Measurements from ENCODE around the gene TNF.

TNF gene

DNA sequence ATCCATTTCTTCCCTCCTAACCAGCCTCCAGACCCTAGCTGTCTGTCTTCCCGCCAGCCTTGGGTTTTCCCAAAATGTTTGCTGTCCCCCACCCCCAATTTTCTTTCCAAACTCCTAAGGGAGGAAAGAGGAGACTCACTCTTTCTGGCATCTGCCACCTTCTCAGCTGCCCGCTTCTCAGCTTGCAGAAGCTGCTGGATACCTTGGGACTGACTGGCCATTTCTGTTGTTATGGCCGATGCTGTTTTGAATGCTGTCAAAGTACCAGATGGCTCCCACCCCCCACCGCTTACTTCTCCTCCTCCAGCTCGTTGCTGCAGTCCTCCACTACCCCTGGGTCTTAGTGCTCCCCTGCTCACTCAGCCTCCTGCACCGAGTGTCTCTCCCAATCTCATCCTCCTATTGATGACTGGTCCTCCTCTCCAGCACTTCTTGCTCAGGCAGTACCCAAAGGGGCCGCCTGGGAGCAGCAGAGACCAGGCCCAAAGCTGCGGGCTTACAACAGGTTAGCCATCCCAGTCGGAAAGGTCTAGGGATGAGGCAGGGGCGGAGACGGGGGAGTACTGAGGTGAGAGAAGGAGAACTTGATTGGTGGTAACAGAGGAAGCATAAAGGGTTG is 28.9 kb upstream of the TNF start, which contains the start of gene ATP6V1G2 (continued):
- TF ChIP-seq HOXC10 (CRISPR knock-in tag; IDR thresholded peaks at IDR 0.05): no peak
- TF ChIP-seq, protein P1, sequence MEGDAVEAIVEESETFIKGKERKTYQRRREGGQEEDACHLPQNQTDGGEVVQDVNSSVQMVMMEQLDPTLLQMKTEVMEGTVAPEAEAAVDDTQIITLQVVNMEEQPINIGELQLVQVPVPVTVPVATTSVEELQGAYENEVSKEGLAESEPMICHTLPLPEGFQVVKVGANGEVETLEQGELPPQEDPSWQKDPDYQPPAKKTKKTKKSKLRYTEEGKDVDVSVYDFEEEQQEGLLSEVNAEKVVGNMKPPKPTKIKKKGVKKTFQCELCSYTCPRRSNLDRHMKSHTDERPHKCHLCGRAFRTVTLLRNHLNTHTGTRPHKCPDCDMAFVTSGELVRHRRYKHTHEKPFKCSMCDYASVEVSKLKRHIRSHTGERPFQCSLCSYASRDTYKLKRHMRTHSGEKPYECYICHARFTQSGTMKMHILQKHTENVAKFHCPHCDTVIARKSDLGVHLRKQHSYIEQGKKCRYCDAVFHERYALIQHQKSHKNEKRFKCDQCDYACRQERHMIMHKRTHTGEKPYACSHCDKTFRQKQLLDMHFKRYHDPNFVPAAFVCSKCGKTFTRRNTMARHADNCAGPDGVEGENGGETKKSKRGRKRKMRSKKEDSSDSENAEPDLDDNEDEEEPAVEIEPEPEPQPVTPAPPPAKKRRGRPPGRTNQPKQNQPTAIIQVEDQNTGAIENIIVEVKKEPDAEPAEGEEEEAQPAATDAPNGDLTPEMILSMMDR (tag by site-specific recombination; IDR thresholded peaks at IDR 0.05): peak; percentile 87

DNA sequence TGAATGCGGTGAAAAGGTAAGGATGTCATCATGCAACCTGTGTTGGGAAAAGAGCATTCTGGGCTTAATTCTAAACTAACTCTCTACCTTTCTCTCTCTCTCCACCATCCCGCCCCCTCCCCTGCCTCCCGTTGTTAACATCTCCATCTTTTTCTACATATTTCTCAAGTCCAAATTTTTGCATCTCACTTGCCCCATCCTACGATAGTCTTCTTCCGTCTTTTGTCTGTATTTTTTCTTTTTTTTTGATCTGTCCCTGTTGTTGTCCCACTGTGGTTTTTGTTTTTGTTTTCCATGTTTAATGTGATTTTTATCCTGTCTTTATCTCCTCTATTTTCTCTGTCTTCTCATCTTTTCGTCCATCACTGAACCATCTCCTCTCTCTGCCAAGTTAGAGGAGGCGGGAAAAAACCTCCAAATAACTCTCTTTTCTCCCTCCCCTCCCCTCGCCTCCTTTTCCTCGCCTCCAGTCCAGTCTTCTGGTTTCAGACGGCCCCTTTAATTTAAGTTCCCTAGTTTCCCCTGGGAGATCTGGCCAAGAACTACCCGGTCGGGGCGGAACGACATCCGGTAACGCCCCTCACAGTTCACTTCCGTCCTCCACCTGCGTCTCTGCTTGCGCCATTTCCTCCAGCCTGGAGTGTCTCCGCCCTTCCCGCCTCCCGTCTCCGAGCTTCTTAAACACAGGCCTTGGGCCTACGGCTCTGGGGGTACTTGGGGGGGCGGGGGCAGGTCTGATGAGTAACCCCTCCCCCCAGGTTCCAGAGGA is 28.2 kb upstream of the TNF start, which contains the start of gene NFKBIL1:
NFKBIL1 (plus strand) TSS at position 651 of the 769 bp plus-strand sequence; CDS start at position 738, 87 bp downstream.
- Histone ChIP-seq H3K4me1 (ENCODE audit: control insufficient read depth, insufficient read depth, low read length) (peaks cover 2% of the 10 kb centered on the region; the same call in 1 of the 2 replicates), H3K9me3 (ENCODE audit: control insufficient read depth, insufficient read depth, low read depth, low read length) (no peaks in the 10 kb centered on the region), H3K36me3 (ENCODE audit: control insufficient read depth in 2 of 2, insufficient read depth in 1 of 2, low read length in 2 of 2) (peaks cover 20 to 38% of the 10 kb centered on the region in 2 experiments; a peak in 2 of 3 replicates), H3K27ac (ENCODE audit: extremely low read depth, low read depth, low read length) (peak within 1 kb of the TSS; percentile 50), H3K4me3 (ENCODE audit: low read depth, low read length) (peak within 1 kb of the TSS; percentile 47)
- CTCF ChIA-PET: interaction anchor here (0.5 to 13.9 kb wide), 22 partner anchors 15 to 696 kb away, joined by 3 to 431 read pairs (median 5); partner anchors contain the start of genes APOM, LST1, LTB and MICB
- POLR2A ChIA-PET: interaction anchor here (0.6 to 3.1 kb wide), 27 partner anchors 9 to 316 kb away, joined by 3 to 20 read pairs (median 4); partner anchors contain the start of genes BAG6, C6orf47, GPANK1 and HSPA1B
- TF ChIP-seq KLF10 (tag by site-specific recombination; IDR thresholded peaks at IDR 0.05) (peak; percentile 92), WT1 (tag by site-specific recombination; IDR thresholded peaks at IDR 0.05) (peak; percentile 78), KLF9 (tag by site-specific recombination; IDR thresholded peaks at IDR 0.05; ENCODE audit: low read depth) (peak; percentile 81), ZNF555 (tag by site-specific recombination; conservative IDR thresholded peaks at IDR 0.05) (no peak), ZNF169 (tag by site-specific recombination; IDR thresholded peaks at IDR 0.05) (no peak), ZNF311 (tag by site-specific recombination; IDR thresholded peaks at IDR 0.05; ENCODE audit: borderline replicate concordance) (no peak), ZNF211 (tag by site-specific recombination; IDR thresholded peaks at IDR 0.05; ENCODE audit: low read depth) (no peak; the same call in 1 of the 2 replicates), ZNF248 (tag by site-specific recombination; IDR thresholded peaks at IDR 0.05) (no peak), ZNF510 (tag by site-specific recombination; IDR thresholded peaks at IDR 0.05; ENCODE audit: insufficient replicate concordance) (no peak), ZBTB21 (tag by site-specific recombination; IDR thresholded peaks at IDR 0.05) (peak; percentile 86), MEIS1 (CRISPR knock-in tag; IDR thresholded peaks at IDR 0.05; ENCODE audit: borderline replicate concordance) (no peak), ZNF404 (tag by site-specific recombination; IDR thresholded peaks at IDR 0.05) (no peak), IKZF3 (tag by site-specific recombination; IDR thresholded peaks at IDR 0.05) (peak; percentile 77), GLIS1 (tag by site-specific recombination; IDR thresholded peaks at IDR 0.05) (peak; percentile 65; the same call in 1 of the 2 replicates), ZNF138 (tag by site-specific recombination; IDR thresholded peaks at IDR 0.05; ENCODE audit: borderline replicate concordance) (no peak)
- TF ChIP-seq, protein P2, sequence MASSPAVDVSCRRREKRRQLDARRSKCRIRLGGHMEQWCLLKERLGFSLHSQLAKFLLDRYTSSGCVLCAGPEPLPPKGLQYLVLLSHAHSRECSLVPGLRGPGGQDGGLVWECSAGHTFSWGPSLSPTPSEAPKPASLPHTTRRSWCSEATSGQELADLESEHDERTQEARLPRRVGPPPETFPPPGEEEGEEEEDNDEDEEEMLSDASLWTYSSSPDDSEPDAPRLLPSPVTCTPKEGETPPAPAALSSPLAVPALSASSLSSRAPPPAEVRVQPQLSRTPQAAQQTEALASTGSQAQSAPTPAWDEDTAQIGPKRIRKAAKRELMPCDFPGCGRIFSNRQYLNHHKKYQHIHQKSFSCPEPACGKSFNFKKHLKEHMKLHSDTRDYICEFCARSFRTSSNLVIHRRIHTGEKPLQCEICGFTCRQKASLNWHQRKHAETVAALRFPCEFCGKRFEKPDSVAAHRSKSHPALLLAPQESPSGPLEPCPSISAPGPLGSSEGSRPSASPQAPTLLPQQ (tag by site-specific recombination; IDR thresholded peaks at IDR 0.05): peak; percentile 93
- TF ChIP-seq, protein P3, sequence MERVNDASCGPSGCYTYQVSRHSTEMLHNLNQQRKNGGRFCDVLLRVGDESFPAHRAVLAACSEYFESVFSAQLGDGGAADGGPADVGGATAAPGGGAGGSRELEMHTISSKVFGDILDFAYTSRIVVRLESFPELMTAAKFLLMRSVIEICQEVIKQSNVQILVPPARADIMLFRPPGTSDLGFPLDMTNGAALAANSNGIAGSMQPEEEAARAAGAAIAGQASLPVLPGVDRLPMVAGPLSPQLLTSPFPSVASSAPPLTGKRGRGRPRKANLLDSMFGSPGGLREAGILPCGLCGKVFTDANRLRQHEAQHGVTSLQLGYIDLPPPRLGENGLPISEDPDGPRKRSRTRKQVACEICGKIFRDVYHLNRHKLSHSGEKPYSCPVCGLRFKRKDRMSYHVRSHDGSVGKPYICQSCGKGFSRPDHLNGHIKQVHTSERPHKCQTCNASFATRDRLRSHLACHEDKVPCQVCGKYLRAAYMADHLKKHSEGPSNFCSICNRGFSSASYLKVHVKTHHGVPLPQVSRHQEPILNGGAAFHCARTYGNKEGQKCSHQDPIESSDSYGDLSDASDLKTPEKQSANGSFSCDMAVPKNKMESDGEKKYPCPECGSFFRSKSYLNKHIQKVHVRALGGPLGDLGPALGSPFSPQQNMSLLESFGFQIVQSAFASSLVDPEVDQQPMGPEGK (tag by site-specific recombination; IDR thresholded peaks at IDR 0.05): peak; percentile 97
- TF ChIP-seq, protein P4, sequence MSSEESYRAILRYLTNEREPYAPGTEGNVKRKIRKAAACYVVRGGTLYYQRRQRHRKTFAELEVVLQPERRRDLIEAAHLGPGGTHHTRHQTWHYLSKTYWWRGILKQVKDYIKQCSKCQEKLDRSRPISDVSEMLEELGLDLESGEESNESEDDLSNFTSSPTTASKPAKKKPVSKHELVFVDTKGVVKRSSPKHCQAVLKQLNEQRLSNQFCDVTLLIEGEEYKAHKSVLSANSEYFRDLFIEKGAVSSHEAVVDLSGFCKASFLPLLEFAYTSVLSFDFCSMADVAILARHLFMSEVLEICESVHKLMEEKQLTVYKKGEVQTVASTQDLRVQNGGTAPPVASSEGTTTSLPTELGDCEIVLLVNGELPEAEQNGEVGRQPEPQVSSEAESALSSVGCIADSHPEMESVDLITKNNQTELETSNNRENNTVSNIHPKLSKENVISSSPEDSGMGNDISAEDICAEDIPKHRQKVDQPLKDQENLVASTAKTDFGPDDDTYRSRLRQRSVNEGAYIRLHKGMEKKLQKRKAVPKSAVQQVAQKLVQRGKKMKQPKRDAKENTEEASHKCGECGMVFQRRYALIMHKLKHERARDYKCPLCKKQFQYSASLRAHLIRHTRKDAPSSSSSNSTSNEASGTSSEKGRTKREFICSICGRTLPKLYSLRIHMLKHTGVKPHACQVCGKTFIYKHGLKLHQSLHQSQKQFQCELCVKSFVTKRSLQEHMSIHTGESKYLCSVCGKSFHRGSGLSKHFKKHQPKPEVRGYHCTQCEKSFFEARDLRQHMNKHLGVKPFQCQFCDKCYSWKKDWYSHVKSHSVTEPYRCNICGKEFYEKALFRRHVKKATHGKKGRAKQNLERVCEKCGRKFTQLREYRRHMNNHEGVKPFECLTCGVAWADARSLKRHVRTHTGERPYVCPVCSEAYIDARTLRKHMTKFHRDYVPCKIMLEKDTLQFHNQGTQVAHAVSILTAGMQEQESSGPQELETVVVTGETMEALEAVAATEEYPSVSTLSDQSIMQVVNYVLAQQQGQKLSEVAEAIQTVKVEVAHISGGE (tag by site-specific recombination; conservative IDR thresholded peaks at IDR 0.05; ENCODE audit: low read depth): peak; percentile 100
- TF ChIP-seq, protein P5, sequence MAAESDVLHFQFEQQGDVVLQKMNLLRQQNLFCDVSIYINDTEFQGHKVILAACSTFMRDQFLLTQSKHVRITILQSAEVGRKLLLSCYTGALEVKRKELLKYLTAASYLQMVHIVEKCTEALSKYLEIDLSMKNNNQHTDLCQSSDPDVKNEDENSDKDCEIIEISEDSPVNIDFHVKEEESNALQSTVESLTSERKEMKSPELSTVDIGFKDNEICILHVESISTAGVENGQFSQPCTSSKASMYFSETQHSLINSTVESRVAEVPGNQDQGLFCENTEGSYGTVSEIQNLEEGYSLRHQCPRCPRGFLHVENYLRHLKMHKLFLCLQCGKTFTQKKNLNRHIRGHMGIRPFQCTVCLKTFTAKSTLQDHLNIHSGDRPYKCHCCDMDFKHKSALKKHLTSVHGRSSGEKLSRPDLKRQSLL (tag by site-specific recombination; IDR thresholded peaks at IDR 0.05): peak; percentile 35; the same call in 1 of the 2 replicates
- TF ChIP-seq, protein P6, sequence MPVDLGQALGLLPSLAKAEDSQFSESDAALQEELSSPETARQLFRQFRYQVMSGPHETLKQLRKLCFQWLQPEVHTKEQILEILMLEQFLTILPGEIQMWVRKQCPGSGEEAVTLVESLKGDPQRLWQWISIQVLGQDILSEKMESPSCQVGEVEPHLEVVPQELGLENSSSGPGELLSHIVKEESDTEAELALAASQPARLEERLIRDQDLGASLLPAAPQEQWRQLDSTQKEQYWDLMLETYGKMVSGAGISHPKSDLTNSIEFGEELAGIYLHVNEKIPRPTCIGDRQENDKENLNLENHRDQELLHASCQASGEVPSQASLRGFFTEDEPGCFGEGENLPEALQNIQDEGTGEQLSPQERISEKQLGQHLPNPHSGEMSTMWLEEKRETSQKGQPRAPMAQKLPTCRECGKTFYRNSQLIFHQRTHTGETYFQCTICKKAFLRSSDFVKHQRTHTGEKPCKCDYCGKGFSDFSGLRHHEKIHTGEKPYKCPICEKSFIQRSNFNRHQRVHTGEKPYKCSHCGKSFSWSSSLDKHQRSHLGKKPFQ (tag by site-specific recombination; IDR thresholded peaks at IDR 0.05): no peak
